ENCODE data around the gene ZNF816.

- TF ChIP-seq CTCF (IDR thresholded peaks at IDR 0.05; ENCODE audit: low read length) (no peak), EZH2 (optimal IDR thresholded peaks at IDR 0.05; ENCODE audit: low read depth, low read length) (no peak)
Observed at GRCh38 chr19:52938761-52939160, 23.9 kb downstream of the ZNF816 start.
